GM21717 (cell line): ENCODE data around the gene GRAMD4.

Experiments used
- ATAC-seq: cut with Tn5 transposase; IDR thresholded peaks from one replicate; pipeline ENCODE4 v1.9.1; 2021; ENCODE audit warnings: mild to moderate bottlenecking, moderate library complexity; ENCODE audit not compliant: unreplicated experiment

Gene GRAMD4

GRCh38 chr22:46667245-46667623, 47.0 kb downstream of the GRAMD4 start:
- ATAC-seq, result no peak

GRCh38 chr22:46668116-46668515, 47.9 kb downstream of the GRAMD4 start:
- no peak for ATAC-seq

GRCh38 chr22:46669201-46669600, 49.0 kb downstream of the GRAMD4 start:
- no peak for ATAC-seq

- ATAC-seq, result no peak
Measured at GRCh38 chr22:46671824-46672432, 51.7 kb downstream of the GRAMD4 start.

- ATAC-seq, result no peak
Measured at GRCh38 chr22:46672731-46673130, 52.5 kb downstream of the GRAMD4 start.

GRCh38 chr22:46673205-46673604, 53.0 kb downstream of the GRAMD4 start:
- ATAC-seq, result no peak

GRCh38 chr22:46673662-46674236, 53.6 kb downstream of the GRAMD4 start:
- no peak for ATAC-seq

- ATAC-seq, result no peak
Measured at GRCh38 chr22:46674367-46674781, 54.2 kb downstream of the GRAMD4 start.

- ATAC-seq, result no peak
Measured at GRCh38 chr22:46674906-46675305, 54.7 kb downstream of the GRAMD4 start.

GRCh38 chr22:46675479-46675878, 55.3 kb downstream of the GRAMD4 start:
- ATAC-seq, result no peak

- no peak for ATAC-seq
Measured at GRCh38 chr22:46675938-46676337, 55.8 kb downstream of the GRAMD4 start.

- no peak for ATAC-seq
Measured at GRCh38 chr22:46676479-46676878, 56.3 kb downstream of the GRAMD4 start.

GRCh38 chr22:46676881-46677280, 56.7 kb downstream of the GRAMD4 start:
- no peak for ATAC-seq

GRCh38 chr22:46677323-46678002, 57.3 kb downstream of the GRAMD4 start:
- no peak for ATAC-seq

- ATAC-seq, result no peak
Measured at GRCh38 chr22:46678003-46678657, 57.9 kb downstream of the GRAMD4 start.

- ATAC-seq, result no peak
Measured at GRCh38 chr22:46678785-46679700, 58.9 kb downstream of the GRAMD4 start.

GRCh38 chr22:46679706-46680269, 59.6 kb downstream of the GRAMD4 start:
- ATAC-seq, result no peak

GRCh38 chr22:46681010-46681409, 60.8 kb downstream of the GRAMD4 start:
- ATAC-seq, result no peak

- no peak for ATAC-seq
Measured at GRCh38 chr22:46682011-46682731, 62.0 kb downstream of the GRAMD4 start.

- ATAC-seq, result peak; percentile 71
Measured at GRCh38 chr22:46684706-46685105, 64.5 kb downstream of the GRAMD4 start.
